ENCODE measurements around the gene EBF4.
"Not testable (repeated sequence)": the region's sequence is repeated elsewhere in the genome, so short reads cannot be mapped to it uniquely, and the experiment has no call there.

EBF4 gene

GRCh38 chr20:2763186-2763585, 70.6 kb downstream of the EBF4 start:
- TF ChIP-seq CTCF (IDR thresholded peaks at IDR 0.05; ENCODE audit: insufficient read depth, low read depth, low read length, missing control alignments), result no peak
- H3K4me3 ChIP-seq (ENCODE audit: low read depth, low read length), result no peak overlapping the region
- DNase-seq (ENCODE audit: low read depth), result no peak

- TF ChIP-seq CTCF (IDR thresholded peaks at IDR 0.05; ENCODE audit: insufficient read depth, low read depth, low read length, missing control alignments), result no peak
- no peak overlapping the region for H3K4me3 ChIP-seq (ENCODE audit: low read depth, low read length)
- no peak for DNase-seq (ENCODE audit: low read depth)
These were observed 75.4 kb downstream of the EBF4 start for GRCh38 chr20:2767768-2768631.

GRCh38 chr20:2768632-2769015, 76.0 kb downstream of the EBF4 start:
- no peak for DNase-seq (ENCODE audit: low read depth)
- H3K4me3 ChIP-seq (ENCODE audit: low read depth, low read length), result no peak overlapping the region
- no peak for TF ChIP-seq CTCF (IDR thresholded peaks at IDR 0.05; ENCODE audit: insufficient read depth, low read depth, low read length, missing control alignments)

GRCh38 chr20:2770091-2770490, 77.5 kb downstream of the EBF4 start:
- H3K4me3 ChIP-seq (ENCODE audit: low read depth, low read length); DNase-seq (ENCODE audit: low read depth): not testable (repeated sequence)

- no peak for TF ChIP-seq CTCF (IDR thresholded peaks at IDR 0.05; ENCODE audit: insufficient read depth, low read depth, low read length, missing control alignments)
- H3K4me3 ChIP-seq (ENCODE audit: low read depth, low read length), result no peak overlapping the region
- peak; percentile 45 for DNase-seq (ENCODE audit: low read depth)
These were observed 79.1 kb downstream of the EBF4 start for GRCh38 chr20:2771631-2772080.

- no peak for TF ChIP-seq CTCF (IDR thresholded peaks at IDR 0.05; ENCODE audit: insufficient read depth, low read depth, low read length, missing control alignments)
- DNase-seq (ENCODE audit: low read depth), result no peak
These were observed 81.2 kb downstream of the EBF4 start for GRCh38 chr20:2773812-2774211.

GRCh38 chr20:2775139-2775538, 82.6 kb downstream of the EBF4 start:
- H3K4me3 ChIP-seq (ENCODE audit: low read depth, low read length), result no peak overlapping the region
- no peak for TF ChIP-seq CTCF (IDR thresholded peaks at IDR 0.05; ENCODE audit: insufficient read depth, low read depth, low read length, missing control alignments)
- DNase-seq (ENCODE audit: low read depth), result no peak

More at GRCh38 chr20:2773812-2774211, 81.2 kb downstream of the EBF4 start:
- H3K4me3 ChIP-seq (ENCODE audit: low read depth, low read length), result no peak overlapping the region

Measured in GM12865 (cell line).